HG02610 (cell line): ENCODE data around the gene TMEFF1.
A peak's percentile ranks its signal among the peaks of the same experiment; 100 is the strongest.

Experiments used
- ATAC-seq: cut with Tn5 transposase; IDR thresholded peaks from one replicate; pipeline ENCODE4 v1.9.1; 2021; ENCODE audit warnings: mild to moderate bottlenecking, moderate library complexity; ENCODE audit not compliant: unreplicated experiment

The TMEFF1 gene

DNA sequence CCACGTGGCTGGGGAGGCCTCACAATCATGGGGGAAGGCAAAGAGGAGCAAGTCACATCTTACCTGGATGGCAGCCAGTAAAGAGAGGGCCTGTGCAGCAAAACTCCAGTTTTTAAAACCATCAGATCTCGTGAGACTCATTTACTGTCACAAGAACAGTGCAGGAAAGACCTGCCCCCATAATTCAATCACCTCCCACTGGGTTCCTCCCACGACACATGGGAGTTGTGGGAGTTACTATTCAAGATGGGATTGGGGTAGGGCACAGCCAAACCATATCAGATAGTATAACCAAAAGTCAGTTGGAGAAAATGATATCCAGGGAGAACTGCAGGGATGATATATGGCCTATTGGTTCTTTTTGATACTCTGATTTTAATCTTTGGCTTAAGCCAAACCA, 94.9 kb downstream of the TMEFF1 start:
- no peak for ATAC-seq

DNA sequence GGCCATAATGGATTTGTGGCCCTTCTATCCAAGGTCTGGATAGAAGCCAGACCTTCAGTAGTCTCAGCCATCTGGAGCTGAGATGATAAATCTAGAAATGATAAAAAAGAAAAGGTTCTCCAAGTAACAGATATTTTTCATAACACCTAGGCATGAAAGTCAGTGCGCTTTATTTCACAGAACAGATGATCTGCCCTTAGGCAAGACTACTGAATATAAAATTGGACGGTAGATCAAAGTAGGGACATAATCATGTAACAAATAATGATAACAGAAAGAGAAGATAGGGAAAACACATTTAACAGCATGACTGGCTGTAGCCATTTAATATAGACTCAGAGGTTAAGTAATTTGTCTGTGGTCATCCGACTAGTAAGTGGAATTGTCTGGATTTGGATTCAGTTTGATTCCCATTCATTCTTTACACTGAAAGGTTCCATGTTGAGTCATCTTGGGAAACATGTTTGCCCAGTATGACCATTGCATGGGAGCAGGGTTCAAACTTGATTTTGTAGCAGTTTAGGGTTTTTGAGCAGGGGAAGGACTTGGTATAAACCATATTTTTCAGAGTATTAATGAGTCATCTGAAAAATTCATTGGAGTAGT, 100.8 kb downstream of the TMEFF1 start:
- no peak for ATAC-seq

DNA sequence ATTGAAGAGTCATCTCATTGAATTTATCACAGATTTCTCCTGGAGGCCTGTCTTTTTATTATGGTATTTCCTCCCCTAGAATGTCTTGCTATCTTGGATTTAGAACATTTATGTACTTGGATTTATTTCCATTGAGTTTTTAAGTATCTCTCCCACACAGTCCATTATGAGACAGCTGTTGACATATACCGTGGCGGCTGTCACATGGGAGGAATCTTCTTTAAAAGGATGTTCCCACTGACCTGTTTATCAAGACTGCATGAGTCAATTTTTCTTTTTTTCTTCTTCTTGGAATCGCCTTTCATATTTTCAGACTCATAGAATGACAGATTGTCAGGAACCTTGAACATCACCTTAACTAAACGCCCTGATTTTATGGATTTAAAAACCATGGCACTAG, 102.1 kb downstream of the TMEFF1 start:
- ATAC-seq, result no peak

DNA sequence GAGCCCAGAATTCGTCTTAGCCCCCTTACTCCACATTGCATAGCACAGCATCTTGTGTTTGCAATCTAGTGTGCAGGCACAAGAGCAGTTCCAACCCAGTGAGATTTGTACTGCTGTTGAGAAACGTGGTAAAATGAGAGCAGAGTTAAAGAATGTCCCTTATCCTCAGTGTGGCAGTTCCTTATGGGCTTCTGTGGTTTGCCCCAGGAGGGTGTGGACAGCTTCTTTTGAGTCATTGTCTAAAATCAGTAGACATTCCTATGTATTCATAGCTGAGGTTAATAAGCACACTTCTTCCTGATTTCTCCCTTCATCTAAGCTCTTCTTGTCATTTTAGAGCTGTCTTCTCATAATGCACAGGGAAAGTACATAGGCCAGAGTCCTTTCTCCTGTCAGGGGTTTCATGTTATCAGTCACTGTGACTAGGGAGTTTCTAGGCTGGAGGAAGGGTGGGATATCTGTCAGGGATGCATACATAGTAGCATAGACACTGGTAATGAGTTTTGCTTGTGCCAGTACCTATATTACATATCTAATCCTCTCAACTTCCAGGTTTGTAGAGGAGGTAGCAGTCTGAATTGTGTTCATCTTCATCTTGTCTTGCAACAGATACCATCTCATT, 102.9 kb downstream of the TMEFF1 start:
- ATAC-seq, result peak; percentile 67

DNA sequence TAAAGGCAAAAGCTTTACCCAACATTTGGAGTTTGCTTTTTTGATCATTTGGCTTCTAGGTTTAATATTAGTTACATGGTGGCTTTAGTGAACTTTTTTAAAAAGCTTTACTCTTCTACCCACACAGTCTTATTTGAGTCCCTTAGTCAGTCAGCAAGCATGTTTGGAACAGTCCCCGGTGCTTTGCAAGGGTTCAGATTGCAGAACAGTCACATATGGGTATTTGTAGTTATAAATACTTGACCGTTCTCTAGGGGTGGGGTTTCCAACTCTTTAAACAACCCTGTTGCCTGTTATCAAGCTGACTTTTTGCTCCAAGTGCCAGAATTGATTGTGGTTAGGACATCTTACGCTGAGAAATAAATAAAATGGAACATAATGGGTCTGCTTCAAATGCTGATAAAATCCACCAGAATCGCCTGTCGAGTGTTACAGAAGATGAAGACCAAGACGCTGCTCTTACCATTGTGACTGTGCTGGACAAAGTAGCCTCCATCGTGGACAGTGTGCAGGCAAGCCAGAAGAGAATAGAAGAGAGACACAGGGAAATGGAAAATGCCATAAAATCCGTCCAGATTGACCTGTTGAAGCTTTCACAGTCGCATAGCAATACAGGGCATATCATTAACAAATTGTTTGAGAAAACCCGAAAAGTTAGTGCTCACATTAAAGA, 105.0 kb downstream of the TMEFF1 start, which contains the start of gene CAVIN4:
Gene CAVIN4 (plus strand): TSS at position 304 of the 673 bp plus-strand sequence. CDS start 65 bp downstream, at position 369.
- no peak for ATAC-seq

DNA sequence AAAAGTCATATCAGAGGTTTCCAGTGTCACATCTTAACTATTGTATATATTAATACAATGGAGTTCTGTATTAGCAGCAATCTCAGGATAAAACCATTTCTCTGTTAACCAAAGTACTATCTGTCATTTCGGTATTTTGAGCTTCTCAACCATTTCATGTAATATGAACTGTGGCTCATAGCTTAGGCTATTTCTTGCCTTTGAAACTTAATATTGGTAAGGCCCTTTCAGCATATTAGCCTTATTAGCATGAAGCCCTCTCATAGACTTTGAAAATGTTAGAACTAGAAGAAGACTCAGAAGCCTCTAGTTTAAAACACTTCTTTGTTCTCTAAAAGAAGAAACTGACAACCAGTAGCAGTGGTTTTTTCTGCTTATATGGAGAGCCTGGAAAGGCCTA, 105.7 kb downstream of the TMEFF1 start:
- no peak for ATAC-seq

DNA sequence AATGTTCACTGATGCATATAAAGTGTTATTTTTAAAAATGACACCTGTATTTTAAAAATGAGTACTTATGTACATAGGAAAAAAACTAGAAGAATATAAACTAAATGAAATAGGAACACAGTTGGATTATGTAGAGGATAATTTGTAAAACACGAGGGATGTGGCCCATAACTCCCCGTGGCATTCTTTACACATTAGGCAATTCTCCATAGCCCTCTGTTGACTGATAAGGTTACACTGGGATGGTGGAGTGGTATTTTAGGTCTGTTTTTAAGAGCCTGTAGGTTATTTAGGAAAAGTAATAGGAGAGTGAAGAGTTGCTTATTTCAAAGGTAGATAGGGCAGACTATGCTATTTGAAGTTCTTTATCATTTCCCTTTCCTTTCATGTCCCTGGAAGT, 106.7 kb downstream of the TMEFF1 start:
- ATAC-seq, result no peak

DNA sequence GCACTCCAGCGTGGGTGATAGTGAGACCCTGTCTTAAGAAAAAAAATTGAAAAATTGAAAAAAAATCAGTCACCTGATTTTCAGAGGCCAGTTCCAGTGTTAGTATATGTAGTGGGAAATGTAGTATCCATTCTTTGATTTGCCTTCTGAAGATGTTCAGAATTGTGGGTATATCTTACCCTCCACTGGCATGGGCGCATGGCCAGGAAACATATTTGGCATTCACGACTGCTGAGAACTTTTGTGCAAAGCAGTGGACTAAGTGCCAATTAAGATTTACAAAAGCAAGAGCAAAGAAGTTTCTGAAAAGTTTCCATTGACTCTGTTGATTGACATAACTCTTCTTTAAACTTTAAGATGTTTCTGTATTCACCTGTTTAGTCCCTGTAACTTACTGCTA, 107.3 kb downstream of the TMEFF1 start:
- ATAC-seq, result no peak

DNA sequence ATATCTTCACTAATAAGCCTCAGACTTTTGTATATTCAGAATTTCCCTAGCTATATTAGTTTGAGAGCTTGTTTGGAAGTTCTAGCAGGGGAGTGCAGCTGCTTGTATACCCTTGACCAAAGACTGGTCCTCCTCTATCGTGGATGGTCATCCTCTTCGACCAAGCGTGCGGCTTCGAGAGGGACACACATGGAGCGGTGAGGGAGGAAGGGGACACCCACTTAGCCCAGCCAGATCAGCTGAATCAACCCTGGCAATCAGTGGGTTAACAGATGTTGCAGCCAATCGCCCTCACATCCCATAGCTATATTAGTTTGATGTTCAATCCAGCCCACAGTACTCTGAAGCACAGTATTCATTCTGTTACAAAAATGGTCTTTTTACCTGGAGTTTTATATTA, 108.1 kb downstream of the TMEFF1 start:
- ATAC-seq, result no peak

DNA sequence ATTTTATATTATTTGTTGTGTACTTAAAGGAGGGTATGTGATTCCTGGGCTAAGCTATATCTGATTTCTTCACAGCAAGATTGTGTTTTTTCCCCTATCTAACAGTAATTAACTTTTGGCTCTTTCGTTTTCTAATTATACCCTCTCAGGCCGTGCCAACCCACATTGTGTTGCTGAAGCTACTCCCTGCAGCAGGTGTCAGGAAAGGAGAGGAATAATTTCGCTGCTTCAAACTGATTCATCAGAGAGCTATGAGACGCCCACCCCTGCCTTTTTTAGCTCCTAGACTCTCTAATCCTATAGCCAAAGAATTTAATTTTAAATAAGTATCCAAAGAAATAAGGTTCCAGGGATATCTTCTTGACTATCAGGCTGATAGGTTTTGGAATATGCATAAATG, 108.7 kb downstream of the TMEFF1 start:
- no peak for ATAC-seq

DNA sequence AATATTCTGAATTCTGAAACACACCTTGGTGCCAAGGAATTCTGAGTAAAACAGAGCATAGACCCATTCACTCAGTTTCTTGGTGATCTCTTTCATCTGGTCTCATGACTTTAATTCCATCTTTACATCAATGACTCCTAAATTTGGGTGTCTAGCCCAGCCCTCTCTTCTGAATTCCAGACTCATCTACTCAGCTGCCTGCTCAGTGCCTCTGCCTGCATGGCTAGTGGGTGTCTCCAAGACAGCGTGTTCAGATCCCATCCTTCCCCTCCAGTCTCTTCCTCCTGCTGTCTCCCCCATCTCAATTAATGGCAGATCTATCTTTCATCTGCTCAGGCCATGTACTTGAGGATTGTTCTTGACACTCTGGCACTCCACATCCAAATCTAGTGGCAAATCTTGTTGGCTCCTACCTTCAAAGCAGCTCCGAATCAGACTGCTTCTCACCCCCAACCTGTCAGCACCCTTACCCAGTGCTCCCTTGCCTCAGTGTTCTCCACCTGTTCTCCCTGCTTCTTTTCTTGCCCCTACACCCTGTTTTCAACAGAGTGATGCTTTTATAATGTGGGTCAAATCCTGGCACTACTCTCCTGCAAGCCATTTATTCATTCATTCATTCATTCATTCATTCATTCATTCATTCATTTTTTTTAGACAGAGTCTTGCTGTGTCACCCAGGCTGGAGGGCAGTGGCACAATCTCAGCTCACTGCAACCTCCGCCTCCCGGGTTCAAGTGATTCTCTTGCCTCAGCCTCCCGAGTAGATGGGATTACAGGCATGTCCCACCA, 110.3 kb downstream of the TMEFF1 start:
- ATAC-seq, result no peak

DNA sequence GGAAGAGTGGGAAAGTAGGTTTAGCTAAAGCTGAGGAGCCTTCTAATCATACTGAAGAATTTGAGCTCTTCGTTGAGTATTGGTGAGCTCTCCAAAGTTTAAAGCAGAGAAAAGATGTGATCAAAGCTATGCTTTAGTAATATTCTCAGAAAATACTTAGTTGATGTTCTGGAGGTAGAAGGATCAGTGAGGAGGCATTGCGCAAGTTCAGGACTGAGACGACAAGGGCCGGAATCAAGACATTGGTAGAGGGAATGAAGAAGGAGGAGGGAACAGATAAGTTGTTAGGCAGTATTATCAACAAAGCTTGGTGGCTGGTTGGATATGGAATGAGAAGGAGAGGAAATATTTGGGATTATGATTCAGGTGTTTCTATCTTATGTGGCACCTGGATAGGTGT, 112.0 kb downstream of the TMEFF1 start:
- no peak for ATAC-seq

DNA sequence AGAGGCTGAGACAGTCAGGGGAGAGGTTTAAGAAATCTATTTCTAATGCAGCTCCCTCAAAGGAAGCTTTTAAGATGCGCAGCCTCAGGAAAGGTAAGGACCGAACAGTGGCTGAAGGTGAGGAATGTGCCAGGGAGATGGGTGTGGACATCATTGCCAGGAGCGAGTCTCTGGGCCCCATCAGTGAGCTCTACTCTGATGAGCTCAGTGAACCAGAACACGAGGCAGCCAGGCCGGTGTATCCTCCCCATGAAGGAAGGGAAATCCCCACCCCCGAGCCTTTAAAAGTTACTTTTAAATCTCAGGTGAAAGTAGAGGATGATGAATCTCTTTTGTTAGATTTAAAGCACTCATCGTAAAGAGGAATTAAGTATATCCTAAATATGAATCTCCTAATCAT, 113.1 kb downstream of the TMEFF1 start:
- ATAC-seq, result no peak

DNA sequence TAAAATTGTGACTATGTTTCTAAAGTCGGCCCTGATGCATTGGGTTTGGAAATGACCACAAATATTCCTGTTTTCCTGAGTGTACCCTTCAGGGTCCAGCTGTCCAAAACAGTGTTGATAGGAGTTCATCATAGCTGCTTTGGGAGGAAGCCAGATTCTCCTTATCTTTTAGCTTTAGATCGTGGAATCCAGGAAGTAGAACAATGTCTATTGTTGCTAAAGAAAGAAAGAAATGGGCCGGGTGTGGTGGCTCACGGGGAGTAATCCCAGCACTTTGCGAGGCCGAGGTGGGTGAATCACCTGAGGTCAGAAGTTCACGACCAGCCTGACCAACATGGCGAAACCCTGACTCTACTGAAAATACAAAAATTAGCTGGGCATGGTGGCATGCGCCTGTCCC, 114.4 kb downstream of the TMEFF1 start:
- ATAC-seq, result no peak

DNA sequence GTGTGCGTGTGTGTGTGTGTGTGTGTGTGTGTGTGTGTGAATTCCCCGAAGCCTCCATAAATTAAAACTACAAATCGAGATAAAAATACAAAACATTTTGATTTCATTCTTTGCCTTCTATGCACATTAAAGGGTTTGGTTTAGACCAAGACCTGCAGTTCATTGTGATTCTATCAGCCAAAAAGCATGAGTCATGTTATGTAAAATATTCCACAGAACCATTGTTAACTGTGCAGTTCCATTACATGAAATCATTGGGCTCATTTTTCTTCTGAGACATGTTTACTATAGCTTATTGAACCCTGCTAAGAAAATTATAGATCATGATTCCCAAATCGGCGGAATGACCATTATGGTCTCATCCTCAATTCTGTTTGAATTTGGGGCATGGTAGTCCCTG, 116.6 kb downstream of the TMEFF1 start:
- ATAC-seq, result no peak

DNA sequence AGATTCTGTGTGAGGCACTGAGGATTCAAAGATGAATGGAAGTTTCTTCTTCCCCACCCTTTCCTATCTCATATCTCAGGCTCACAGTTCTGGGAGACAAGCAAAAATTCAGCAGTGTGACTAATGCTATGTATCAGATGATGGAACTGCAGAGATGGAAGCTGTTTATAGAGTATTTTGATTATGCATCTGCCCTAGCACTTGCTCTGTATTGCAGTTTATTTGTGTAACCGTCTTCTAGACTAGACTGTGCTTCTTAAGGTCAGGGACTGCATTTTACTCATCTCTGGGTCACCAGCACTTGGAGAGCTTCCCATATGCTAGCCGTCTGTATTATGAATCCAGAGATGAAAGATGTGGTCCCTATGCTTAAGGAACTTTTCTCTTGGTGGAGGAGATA, 117.5 kb downstream of the TMEFF1 start:
- no peak for ATAC-seq

DNA sequence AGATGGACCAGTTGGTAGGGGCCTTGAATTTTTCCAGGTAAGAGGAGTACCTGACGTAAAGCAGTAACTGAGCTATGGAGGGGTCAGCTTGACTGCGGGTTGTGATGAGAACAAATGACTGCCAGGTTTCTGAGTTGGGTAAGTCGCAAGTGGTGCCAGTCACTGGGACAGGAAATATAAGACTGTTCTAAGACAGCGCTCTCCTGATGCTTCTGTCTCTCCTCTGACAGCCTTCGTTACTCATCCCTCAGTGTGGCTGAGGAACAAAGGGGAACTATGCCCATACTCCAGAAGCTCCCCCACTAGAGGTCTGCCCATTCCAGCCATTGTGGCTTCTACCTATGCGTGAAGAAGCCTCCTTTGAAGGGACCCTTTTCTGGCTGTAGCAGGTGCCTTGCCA, 118.2 kb downstream of the TMEFF1 start:
- no peak for ATAC-seq

DNA sequence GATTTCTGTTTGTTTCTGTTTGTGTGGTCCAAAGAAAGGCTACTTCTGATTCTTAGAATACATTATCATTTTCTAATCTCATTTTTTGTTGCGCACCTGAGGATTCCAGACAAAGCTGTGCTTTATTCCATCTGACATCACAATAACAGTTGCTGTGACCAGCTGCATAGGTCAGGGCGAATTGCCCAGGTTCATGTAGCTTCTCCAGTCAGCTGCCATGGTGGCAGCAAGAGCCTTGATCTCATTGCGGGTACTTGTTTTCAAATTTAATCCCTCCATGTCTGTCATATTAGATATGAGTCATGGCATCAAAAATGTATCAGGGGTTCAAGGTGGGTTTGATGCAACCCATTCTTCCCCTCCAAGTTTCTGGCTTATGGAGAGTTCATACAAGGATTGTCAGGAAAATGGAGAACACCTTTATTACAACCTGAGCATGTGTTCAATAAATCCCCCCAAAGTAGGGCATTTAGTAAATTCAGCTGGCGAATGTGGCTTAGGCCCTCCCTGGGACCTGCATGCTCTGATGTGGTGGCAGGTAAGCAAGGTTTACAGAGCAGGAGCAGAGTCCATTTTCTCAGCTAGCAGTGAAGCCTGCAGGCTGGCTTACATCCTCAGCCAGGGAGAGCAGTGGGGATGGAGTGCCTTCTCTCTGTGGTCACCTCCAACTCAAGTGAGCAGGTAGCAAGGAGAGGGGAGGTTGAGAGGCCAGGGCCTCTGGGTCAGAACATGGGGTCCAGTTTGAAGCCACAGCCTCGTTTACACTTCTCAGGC, 118.9 kb downstream of the TMEFF1 start:
- ATAC-seq, result no peak

DNA sequence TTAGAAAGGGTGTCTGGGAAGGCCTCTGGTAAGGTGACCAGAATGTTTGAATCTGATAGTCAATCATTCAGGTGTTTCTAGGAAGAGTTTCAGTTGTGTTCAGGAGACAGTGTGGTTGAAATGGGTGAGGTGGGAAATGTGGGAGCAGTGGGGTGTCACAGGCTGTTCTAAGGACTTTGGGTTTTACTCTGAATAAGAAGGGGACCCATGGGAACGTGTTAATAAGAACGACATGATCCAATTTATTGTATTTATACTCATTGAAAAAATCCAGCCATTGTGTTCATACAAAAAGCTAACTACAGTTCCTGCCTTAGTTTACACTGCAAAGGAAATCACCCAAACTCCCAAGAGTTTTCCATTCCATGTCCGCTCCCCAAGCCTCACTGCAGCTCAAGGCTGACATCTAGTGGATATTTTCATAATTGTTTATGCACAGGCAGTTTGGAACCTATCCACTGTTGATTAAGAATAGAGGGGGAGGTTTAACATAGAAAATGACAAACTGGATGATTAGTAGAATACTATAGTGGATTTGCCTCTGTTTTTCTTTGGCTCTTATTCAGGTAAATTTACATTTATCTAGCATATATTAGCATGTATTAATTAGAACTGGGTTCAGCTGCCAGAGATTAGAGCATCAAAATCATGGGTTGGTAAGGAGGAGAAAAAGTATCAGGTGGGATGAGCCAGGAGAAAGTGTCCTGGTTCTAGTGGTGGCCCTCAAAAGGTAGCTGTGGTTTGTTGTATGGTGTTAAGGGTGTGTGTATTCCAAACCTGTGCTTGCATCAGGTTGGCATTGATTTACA, 122.6 kb downstream of the TMEFF1 start:
- ATAC-seq, result no peak

DNA sequence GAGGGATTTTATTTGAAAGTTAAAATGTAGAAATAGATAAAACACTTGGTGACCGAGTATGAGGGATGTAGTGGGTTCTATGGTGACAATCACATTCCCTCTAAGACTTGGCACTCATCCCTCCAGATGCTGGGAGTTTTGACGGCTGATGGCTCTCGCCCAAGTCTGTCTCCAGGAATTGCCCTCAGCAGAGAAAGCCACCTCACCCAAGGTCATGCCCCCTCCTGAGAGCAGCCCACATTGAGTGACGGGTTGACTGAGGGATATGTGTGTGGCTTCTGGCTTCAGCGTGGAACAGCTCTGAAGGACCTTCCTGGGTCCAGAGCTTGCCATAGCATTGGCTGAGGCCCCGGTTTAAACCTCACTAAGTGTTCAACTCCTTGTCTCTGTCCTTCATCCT, 124.3 kb downstream of the TMEFF1 start:
- no peak for ATAC-seq
